B cell (primary cell): ENCODE data around the gene UGT2B28.
"Not testable (repeated sequence)": the region's sequence is repeated elsewhere in the genome, so short reads cannot be mapped to it uniquely, and the experiment has no call there.

ENCODE experiments used
- EZH2 ChIP-seq: IDR thresholded peaks from 2 replicates; pipeline ENCODE4 v1.6.1; 2012; ENCODE audit warnings: borderline replicate concordance, low read depth, mild to moderate bottlenecking, moderate library complexity, low read length; ENCODE audit not compliant: insufficient read depth, poor library complexity, severe bottlenecking
- TF ChIP-seq, protein P1 (sequence below): fragments of 200-600 bp; IDR thresholded peaks from one replicate; pipeline ENCODE4 v1.8.0; 2022; ENCODE audit warnings: antibody characterized with exemption, mild to moderate bottlenecking

DNA sequence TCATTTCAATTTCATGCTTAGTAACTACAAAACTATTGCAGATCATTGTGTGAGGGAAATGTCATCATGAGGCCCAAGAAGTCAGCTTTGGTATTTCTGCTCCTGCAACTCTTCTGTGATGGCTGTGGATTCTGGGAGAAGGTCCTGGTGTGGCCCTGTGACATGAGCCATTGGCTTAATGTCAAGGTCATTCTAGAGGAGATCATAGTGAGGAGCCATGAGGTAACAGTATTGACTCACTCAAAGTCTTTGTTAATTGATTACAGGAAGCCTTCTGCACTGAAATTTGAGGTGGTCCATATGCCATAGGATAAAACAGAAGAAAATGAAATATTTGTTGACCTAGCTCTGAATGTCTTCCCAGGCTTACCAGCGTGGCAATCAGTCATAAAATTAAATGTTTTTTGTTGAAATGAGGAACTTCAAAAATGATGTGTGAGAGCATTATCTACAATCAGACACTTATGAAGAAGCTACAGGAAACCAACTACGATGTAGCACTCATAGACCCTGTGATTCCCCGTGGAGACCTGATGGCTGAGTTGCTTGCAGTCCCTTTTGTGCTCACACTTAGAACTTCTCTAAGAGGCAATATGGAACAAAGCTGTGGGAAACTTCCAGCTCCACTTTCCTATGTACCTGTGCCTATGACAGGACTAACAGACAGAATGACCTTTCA is 37.6 kb upstream of the UGT2B28 start:
- TF ChIP-seq, protein P1, sequence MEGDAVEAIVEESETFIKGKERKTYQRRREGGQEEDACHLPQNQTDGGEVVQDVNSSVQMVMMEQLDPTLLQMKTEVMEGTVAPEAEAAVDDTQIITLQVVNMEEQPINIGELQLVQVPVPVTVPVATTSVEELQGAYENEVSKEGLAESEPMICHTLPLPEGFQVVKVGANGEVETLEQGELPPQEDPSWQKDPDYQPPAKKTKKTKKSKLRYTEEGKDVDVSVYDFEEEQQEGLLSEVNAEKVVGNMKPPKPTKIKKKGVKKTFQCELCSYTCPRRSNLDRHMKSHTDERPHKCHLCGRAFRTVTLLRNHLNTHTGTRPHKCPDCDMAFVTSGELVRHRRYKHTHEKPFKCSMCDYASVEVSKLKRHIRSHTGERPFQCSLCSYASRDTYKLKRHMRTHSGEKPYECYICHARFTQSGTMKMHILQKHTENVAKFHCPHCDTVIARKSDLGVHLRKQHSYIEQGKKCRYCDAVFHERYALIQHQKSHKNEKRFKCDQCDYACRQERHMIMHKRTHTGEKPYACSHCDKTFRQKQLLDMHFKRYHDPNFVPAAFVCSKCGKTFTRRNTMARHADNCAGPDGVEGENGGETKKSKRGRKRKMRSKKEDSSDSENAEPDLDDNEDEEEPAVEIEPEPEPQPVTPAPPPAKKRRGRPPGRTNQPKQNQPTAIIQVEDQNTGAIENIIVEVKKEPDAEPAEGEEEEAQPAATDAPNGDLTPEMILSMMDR: not testable (repeated sequence)
- not testable (repeated sequence) for TF ChIP-seq EZH2
